Measurements from ENCODE around the gene RAB7A. TPM values are rescaled to one million over a fixed set of nuclear protein-coding genes. Genes with fewer than 3 reads are reported as not detected.

The RAB7A gene
- polyA plus RNA-seq, 1 donor from 2014 or later, result 42.4 TPM

GRCh38 chr3:128820252-128820839, 94.4 kb downstream of the RAB7A start:
- H4K20me1 ChIP-seq (ENCODE audit: insufficient read depth), result no peaks in the 10 kb centered on the region
- no peaks in the 10 kb centered on the region for H3K9me3 ChIP-seq (ENCODE audit: low read length)
- H3K9ac ChIP-seq (ENCODE audit: low read length), result no peak overlapping the region
- H3K27me3 ChIP-seq (ENCODE audit: insufficient read depth, low read depth, low read length), result no peaks in the 10 kb centered on the region
- H3K4me2 ChIP-seq (ENCODE audit: low read length), result no peak overlapping the region
- H3K4me3 ChIP-seq (ENCODE audit: low read length), result no peak overlapping the region
- no peaks in the 10 kb centered on the region for H3F3A ChIP-seq (ENCODE audit: insufficient read depth, low read length, poor library complexity, severe bottlenecking)
- H3K27ac ChIP-seq (ENCODE audit: low read length), result no peak overlapping the region
- H3K36me3 ChIP-seq (ENCODE audit: insufficient read depth, low read length), result peaks cover 12% of the 10 kb centered on the region
- no peak overlapping the region for H2AFZ ChIP-seq (ENCODE audit: low read depth, low read length)
- no peak for TF ChIP-seq CTCF (IDR thresholded peaks at IDR 0.05; ENCODE audit: poor library complexity, severe bottlenecking)
- TF ChIP-seq SMC3 (conservative IDR thresholded peaks at IDR 0.05; ENCODE audit: poor library complexity), result no peak
- no peak for TF ChIP-seq POLR2AphosphoS5 (IDR thresholded peaks at IDR 0.05)
- no peak for TF ChIP-seq EZH2 (IDR thresholded peaks at IDR 0.05; ENCODE audit: borderline replicate concordance, insufficient read depth, low read length, poor library complexity, severe bottlenecking)
- no peak for TF ChIP-seq REST (IDR thresholded peaks at IDR 0.05; ENCODE audit: borderline replicate concordance)
- TF ChIP-seq MXI1 (conservative IDR thresholded peaks at IDR 0.05; ENCODE audit: poor library complexity, severe bottlenecking), result no peak
- TF ChIP-seq RAD21 (conservative IDR thresholded peaks at IDR 0.05), result no peak
- no peak for TF ChIP-seq EP300 (conservative IDR thresholded peaks at IDR 0.05; ENCODE audit: poor library complexity, severe bottlenecking)
- no peak for TF ChIP-seq TAF1 (IDR thresholded peaks at IDR 0.05; ENCODE audit: low read depth)
- no peaks in the 10 kb centered on the region for H3K9me2 ChIP-seq (ENCODE audit: insufficient read depth, low read length)
- no peaks in the 10 kb centered on the region for H3K79me2 ChIP-seq (replicated peaks; ENCODE audit: insufficient read depth, low read length)

- Histone ChIP-seq H3K4me3 (ENCODE audit: low read length) (no peak overlapping the region), H4K20me1 (ENCODE audit: insufficient read depth) (no peaks in the 10 kb centered on the region), H3K4me2 (ENCODE audit: low read length) (no peak overlapping the region), H3K9ac (ENCODE audit: low read length) (no peak overlapping the region), H3K9me3 (ENCODE audit: low read length) (no peaks in the 10 kb centered on the region), H3F3A (ENCODE audit: insufficient read depth, low read length, poor library complexity, severe bottlenecking) (no peaks in the 10 kb centered on the region), H3K27ac (ENCODE audit: low read length) (no peak overlapping the region), H3K27me3 (ENCODE audit: insufficient read depth, low read depth, low read length) (no peaks in the 10 kb centered on the region), H2AFZ (ENCODE audit: low read depth, low read length) (no peak overlapping the region), H3K9me2 (ENCODE audit: insufficient read depth, low read length) (no peaks in the 10 kb centered on the region), H3K79me2 (replicated peaks; ENCODE audit: insufficient read depth, low read length) (no peaks in the 10 kb centered on the region), H3K36me3 (ENCODE audit: insufficient read depth, low read length) (peaks cover 6% of the 10 kb centered on the region)
- TF ChIP-seq TAF1 (IDR thresholded peaks at IDR 0.05; ENCODE audit: low read depth), result no peak
- no peak for TF ChIP-seq SMC3 (conservative IDR thresholded peaks at IDR 0.05; ENCODE audit: poor library complexity)
- TF ChIP-seq EP300 (conservative IDR thresholded peaks at IDR 0.05; ENCODE audit: poor library complexity, severe bottlenecking), result no peak
- TF ChIP-seq REST (IDR thresholded peaks at IDR 0.05; ENCODE audit: borderline replicate concordance), result no peak
- no peak for TF ChIP-seq RAD21 (conservative IDR thresholded peaks at IDR 0.05)
- no peak for TF ChIP-seq EZH2 (IDR thresholded peaks at IDR 0.05; ENCODE audit: borderline replicate concordance, insufficient read depth, low read length, poor library complexity, severe bottlenecking)
- TF ChIP-seq CTCF (IDR thresholded peaks at IDR 0.05; ENCODE audit: poor library complexity, severe bottlenecking), result no peak
- no peak for TF ChIP-seq MXI1 (conservative IDR thresholded peaks at IDR 0.05; ENCODE audit: poor library complexity, severe bottlenecking)
- no peak for TF ChIP-seq POLR2AphosphoS5 (IDR thresholded peaks at IDR 0.05)
Measured at GRCh38 chr3:128823008-128823407, 97.0 kb downstream of the RAB7A start.

Measured in neural cell (in vitro differentiated cells).